Kidney epithelial cell (primary cell): ENCODE data around the gene ZFHX3. TPM values are rescaled to one million over a fixed set of nuclear protein-coding genes. Genes with fewer than 3 reads are reported as not detected.
"Not testable (repeated sequence)": the region's sequence is repeated elsewhere in the genome, so short reads cannot be mapped to it uniquely, and the experiment has no call there.

ENCODE experiments used
- DNase-seq: peaks from one replicate; pipeline ENCODE4 v3.0.0-alpha.2; 2010; ENCODE audit warnings: low read depth
- H3K27me3 ChIP-seq: 2 replicates; pipeline ENCODE4 v1.6.0; 2011; ENCODE audit warnings: low read length; ENCODE audit not compliant: control insufficient read depth, insufficient read depth
- H3K36me3 ChIP-seq: 2 replicates; pipeline ENCODE4 v1.5.1; 2011; ENCODE audit warnings: low read length; ENCODE audit not compliant: control insufficient read depth, insufficient read depth
- H3K4me3 ChIP-seq: 2 replicates; pipeline ENCODE4 v1.5.1; 2011; ENCODE audit warnings: low read depth, mild to moderate bottlenecking, control low read depth, low read length
- total RNA-seq: library from RNA; depleted of rRNA; stranded (reverse); fragments of >200 nt; gene quantifications from 2 replicates; pipeline ENCODE4 v1.2.3, GENCODE V29; 2015
- TF ChIP-seq, protein P1 (sequence below): IDR thresholded peaks from 2 replicates; pipeline ENCODE4 v1.5.1; 2011; ENCODE audit warnings: mild to moderate bottlenecking, moderate library complexity, low read length, control low read depth, inconsistent platforms; ENCODE audit not compliant: insufficient read depth, poor library complexity, severe bottlenecking

ZFHX3 gene
- total RNA-seq, 1 donor from 2014 or later, result 19.9 TPM

DNA sequence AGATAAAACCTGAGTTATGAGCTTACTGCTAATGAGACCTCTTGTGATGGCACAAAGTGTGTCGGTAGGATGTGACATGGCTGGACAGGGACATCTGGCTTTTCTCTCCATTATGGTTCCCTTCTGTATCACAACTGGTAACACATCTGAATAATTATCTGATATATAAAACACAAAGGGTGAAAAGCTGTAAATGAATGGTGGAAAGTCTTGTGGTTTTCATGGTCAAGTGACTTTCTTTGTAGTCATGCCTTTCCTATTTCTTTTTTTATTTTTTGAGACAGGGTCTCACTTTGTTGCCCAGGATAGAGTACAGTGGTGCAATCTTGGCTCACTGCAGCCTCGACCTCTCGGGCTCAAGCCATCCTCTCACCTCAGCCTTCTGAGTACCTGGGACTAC is 35.3 kb upstream of the ZFHX3 start:
- H3K27me3 ChIP-seq, result no peaks in the 10 kb centered on the region
- no peak overlapping the region for H3K4me3 ChIP-seq
- TF ChIP-seq, protein P1, sequence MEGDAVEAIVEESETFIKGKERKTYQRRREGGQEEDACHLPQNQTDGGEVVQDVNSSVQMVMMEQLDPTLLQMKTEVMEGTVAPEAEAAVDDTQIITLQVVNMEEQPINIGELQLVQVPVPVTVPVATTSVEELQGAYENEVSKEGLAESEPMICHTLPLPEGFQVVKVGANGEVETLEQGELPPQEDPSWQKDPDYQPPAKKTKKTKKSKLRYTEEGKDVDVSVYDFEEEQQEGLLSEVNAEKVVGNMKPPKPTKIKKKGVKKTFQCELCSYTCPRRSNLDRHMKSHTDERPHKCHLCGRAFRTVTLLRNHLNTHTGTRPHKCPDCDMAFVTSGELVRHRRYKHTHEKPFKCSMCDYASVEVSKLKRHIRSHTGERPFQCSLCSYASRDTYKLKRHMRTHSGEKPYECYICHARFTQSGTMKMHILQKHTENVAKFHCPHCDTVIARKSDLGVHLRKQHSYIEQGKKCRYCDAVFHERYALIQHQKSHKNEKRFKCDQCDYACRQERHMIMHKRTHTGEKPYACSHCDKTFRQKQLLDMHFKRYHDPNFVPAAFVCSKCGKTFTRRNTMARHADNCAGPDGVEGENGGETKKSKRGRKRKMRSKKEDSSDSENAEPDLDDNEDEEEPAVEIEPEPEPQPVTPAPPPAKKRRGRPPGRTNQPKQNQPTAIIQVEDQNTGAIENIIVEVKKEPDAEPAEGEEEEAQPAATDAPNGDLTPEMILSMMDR, result no peak
- DNase-seq, result peak; percentile 52
- H3K36me3 ChIP-seq, result no peaks in the 10 kb centered on the region

DNA sequence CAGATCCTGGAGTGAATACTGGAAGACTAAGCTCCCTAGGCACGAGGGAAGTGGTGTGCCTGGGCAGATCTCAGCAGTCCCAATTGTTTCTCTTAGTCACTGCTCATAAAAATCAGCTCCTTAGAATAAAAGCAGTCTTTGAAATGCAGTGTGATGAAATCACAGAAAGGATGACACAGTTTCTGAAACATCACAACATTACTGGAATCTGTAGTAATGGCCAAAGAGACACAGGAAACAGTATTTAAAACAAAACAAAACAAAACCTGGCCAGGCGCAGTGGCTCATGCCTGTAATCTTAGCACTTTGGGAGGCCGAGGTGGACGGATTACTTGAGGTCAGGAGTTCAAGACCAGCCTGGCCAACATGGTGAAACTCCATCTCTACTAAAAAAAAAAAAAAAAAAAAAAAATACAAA is 34.7 kb upstream of the ZFHX3 start:
- DNase-seq, result peak; percentile 90
- H3K27me3 ChIP-seq, result not testable (repeated sequence)

DNA sequence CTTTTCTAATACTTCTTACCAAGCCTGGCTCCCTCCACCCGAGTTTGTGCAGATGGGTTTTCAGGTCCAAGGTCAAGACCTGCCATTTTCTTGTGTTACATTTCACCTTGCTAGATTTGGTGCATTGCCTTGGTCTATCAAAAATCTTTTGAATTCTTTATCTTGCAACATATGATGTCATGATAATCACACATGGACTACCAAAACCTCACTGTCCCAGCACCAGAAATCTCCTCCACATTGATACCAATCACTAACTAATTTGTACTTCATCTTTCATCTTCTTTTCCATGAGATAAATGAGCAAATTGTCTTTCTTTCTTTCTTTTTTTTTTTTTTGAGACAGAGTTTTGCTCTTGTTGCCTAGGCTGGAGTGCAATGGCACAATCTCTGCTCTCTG is 33.0 kb upstream of the ZFHX3 start:
- Histone ChIP-seq H3K36me3 (no peaks in the 10 kb centered on the region), H3K27me3 (no peaks in the 10 kb centered on the region), H3K4me3 (no peak overlapping the region)
- TF ChIP-seq, protein P1, result no peak
- DNase-seq, result no peak

More for the DNA sequence above, 34.7 kb upstream of the ZFHX3 start:
- not testable (repeated sequence) for H3K4me3 ChIP-seq, H3K36me3 ChIP-seq

DNA sequence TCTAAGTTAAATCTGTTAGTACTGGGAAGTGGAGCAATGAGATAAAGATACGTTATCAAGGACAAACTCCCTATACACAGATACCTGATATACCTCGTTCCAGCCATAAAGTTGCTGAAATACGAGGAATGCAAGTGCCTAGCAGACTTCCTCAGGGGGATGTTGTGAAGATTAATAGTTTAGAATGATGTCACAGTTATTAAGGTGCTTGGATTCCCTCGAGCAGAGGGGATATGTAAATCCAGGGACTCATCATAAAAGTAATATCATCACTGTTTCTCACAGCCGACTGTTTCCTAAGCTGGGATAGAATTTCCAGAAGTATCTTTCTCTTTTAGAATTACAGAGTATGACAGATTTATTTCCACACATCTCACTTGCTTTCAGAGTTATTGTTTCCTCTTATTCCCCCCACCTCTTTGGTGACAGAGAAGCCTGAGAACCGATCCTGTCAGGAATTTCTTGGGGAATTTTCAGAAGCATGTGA is 28.4 kb upstream of the ZFHX3 start:
- Histone ChIP-seq H3K27me3 (no peaks in the 10 kb centered on the region), H3K4me3 (no peak overlapping the region), H3K36me3 (no peaks in the 10 kb centered on the region)
- TF ChIP-seq, protein P1, result no peak
- no peak for DNase-seq

DNA sequence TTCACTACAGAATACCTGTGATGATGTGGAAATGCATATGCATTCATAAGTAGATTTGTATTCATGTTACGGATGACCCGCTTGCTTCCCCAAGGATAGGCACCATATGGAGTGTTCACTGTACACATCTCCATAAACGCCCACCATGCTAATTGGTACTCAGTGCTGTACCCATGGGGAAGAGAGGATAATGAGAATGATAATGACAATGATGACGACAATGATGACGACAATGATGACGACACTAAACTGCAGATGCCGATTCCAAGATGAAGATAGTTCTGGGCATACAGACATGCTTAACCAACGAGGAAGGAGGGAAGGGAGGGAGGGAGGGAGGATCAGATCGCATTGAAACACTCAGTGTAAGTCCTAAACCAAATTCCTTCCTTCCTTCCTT is 26.5 kb upstream of the ZFHX3 start:
- TF ChIP-seq, protein P1, result no peak
- DNase-seq, result no peak
- Histone ChIP-seq H3K36me3 (no peaks in the 10 kb centered on the region), H3K27me3 (no peaks in the 10 kb centered on the region), H3K4me3 (no peak overlapping the region)

DNA sequence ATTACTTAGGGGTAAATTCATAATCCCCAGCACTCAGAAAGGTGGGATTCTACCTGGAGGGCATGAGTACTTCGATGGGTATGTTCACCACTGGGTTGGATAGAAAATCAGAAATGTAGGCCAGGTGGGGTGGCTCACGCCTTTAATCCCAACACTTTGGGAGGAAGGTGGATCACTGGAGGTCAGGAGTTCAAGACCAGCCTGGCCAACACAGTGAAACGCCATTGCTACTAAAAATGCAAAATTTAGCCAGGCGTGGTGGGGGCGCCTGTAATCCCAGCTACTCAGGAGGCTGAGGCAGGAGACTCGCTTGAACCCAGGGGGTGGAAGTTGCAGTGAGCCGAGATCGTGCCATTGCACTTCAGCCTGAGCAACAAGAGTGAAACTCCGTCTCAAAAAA is 24.1 kb upstream of the ZFHX3 start:
- not testable (repeated sequence) for H3K36me3 ChIP-seq, H3K4me3 ChIP-seq, H3K27me3 ChIP-seq, DNase-seq

DNA sequence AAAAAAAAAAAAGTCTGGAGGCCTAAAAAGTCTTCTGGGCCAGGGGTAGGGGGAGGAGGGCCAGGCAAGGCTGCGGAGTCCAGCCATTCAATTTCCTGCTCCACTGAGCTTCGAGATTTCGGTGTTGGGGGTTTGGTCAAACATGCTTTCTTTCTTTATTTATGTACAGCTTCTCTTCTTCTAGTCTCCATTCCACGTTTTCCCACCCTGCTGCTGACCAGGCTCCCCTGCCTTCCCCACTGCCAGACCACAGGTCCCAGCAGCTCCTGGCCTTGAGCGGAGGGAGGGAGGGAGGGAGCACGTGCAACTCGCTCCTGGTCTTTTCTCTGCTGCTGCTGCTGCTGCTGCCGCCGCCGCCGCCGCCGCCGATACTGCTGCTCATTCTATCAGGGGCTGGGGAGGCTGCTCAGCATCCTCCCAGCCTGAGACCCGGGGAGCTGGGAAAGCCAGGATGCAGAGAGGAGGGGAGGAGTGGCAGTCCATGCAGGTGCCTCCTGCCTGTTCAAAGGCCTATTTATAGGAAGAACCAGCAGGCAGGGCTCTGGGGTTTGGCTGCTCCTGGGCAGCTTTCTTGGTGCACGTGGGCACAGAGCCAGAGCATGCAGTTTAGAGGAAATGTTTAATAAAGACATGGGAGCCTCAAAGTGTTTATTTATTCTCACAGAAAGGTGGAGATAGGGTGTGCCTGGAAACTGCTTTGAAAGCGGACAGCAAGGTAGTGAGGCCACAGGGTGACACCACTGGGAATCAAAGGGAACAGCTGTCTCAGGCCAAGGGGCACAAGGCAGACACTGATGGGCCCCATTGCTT is 23.4 kb upstream of the ZFHX3 start:
- Histone ChIP-seq H3K36me3 (no peaks in the 10 kb centered on the region), H3K4me3 (no peak overlapping the region), H3K27me3 (no peaks in the 10 kb centered on the region)
- DNase-seq, result no peak
- TF ChIP-seq, protein P1, result no peak
